Hematopoietic multipotent progenitor cell treated with erythropoietin and hydrocortisone succinate and interleukin-3 and kit ligand, for 6 days (in vitro differentiated cells): Measurements from ENCODE around the gene AATK.

ENCODE experiments used
- DNase-seq: peaks from one replicate; pipeline ENCODE4 v3.0.0-alpha.2; 2015

AATK gene

DNA sequence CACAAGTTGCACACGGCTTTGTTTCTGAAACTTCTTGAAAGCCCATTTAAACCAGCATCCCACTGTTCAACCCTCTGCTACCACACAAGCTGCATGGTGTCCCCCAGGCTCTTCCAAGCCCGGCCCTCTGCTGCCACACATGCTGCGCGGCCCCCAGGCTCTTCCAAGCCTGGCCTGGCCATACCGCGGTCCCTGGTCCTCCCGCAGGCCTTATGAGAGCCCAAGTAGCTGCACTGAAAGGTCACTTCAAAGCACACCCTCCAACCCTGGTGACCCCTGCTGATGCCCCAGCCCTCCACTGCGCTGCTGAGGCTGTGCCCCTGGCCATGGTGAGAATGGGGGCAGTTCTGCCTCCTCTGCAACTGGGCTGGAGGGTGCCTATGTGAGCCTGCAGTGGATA lies 26.6 kb downstream of the AATK start:
- DNase-seq, result no peak

GRCh38 chr17:81138500-81138899 lies 27.5 kb downstream of the AATK start:
- DNase-seq, result no peak

DNA sequence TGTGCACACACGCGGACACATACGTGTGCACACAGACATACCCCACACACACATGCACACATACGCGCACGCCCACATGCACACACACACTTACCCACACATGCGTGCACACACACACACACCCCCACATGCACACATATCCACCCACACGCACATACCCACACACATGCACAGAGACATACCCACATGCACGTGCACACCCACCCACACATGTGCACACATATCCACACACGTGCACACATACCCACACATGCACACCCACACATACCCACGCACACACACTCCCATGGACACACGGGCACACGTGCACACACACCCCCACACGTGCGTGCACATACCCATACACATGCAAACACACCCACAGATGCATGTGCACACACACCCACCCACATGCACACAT lies 27.9 kb downstream of the AATK start:
- no peak for DNase-seq

- no peak for DNase-seq
Measured at GRCh38 chr17:81137248-81137647, 28.8 kb downstream of the AATK start.

DNA sequence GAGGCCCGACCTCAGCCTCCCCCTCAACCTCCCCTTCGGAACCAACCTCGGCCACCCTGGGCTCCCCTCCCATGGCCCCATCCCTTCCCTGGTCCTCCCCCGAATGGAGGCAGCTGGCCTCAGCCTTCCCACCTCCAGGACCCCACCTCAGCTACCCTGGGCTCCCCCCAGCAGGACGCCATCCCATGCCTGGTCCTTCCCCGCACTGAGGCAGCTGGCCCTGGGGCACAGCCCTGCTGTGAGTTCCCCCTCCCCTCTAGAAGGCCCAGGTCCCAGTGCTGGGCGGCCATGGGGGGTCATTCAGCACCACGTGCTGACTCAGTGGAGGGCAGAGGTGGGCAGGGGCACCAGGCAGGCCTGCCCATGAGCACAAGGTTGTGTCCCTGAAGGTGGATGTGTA lies 29.7 kb downstream of the AATK start:
- DNase-seq, result no peak

GRCh38 chr17:81135505-81136278 lies 30.3 kb downstream of the AATK start:
- no peak for DNase-seq

DNA sequence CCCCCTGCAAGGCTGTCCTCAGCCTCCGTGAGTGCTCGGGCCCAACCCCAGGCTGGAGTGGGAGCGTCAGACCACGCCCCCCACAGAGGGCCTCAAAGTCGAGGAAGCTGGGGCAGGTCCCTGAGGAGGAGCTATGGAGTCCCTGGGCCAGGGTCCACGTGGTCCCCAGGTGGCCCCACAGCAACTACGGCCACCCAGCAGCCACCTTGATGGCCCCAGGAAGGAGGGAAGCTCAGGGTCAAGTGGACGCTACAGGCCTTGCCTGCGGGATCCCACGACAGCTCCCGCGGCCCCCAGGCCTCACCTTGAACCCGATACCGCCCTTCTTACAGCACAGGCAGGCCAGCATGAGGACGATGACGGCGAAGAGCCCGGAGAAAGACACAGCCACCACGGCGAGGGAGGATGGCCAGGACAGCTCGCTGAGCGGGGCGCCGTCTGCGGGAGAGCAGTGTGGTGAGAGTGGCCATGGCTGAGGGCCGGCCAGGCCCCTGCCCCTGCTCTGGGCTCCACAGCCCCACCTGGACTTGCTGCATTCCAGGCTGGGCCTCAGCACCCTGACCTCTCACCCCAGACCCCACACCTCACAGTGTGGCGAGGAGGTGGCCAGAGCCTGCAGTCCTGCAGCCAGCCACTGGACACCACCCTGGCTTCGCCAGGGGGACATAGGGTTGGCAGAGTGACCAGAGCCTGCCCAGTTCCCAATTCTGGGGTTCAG lies 31.8 kb downstream of the AATK start:
- DNase-seq, result no peak

DNA sequence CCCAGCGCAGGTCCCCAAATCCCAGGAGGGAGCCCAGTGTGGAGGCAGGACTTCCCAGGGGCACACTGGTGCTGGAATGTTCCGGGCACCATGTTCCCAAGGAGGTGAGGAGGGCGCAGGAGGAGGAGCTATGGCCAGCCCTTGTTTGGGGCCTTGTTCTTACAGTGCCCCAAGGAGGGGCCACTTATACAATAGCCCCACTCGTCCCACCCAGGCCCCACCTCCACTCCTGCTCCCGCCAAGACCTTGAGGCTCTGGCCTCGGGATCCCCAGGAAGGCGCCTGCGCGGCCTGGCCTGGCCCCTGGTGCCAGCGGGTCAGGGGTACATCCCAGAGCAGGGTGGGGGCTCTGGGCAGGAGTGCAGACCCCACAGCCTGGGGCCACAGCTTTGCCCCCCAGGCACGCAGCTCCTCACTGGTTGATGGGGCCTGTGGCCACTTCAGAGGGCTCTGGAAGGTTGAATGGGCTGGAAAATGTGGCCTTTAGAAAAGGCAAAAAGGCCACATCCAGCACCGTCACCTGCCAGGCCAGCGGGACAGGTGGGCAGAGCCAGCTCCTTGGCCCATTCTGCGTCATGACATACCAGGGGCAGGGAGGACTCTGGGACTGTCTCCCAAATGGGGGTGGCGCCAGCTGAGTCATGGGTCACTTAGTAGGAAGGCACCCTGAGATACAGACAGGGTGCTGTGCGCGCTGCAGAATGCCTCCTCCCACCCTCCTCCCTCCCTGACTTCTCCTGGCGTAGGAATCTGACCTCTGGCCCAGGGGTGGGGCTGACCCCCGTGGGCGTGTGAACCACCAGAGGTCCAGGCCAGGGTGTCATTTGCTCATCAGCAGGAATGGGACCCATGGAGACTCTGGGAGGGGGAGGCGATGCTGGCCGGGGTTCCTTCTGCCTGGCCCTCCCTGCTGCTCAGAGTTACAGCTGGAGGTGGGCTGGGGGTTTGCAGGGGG lies 33.0 kb downstream of the AATK start:
- DNase-seq, result no peak

GRCh38 chr17:81132197-81132540 lies 33.9 kb downstream of the AATK start:
- DNase-seq, result no peak

GRCh38 chr17:81131486-81132196 lies 34.4 kb downstream of the AATK start:
- DNase-seq, result no peak

DNA sequence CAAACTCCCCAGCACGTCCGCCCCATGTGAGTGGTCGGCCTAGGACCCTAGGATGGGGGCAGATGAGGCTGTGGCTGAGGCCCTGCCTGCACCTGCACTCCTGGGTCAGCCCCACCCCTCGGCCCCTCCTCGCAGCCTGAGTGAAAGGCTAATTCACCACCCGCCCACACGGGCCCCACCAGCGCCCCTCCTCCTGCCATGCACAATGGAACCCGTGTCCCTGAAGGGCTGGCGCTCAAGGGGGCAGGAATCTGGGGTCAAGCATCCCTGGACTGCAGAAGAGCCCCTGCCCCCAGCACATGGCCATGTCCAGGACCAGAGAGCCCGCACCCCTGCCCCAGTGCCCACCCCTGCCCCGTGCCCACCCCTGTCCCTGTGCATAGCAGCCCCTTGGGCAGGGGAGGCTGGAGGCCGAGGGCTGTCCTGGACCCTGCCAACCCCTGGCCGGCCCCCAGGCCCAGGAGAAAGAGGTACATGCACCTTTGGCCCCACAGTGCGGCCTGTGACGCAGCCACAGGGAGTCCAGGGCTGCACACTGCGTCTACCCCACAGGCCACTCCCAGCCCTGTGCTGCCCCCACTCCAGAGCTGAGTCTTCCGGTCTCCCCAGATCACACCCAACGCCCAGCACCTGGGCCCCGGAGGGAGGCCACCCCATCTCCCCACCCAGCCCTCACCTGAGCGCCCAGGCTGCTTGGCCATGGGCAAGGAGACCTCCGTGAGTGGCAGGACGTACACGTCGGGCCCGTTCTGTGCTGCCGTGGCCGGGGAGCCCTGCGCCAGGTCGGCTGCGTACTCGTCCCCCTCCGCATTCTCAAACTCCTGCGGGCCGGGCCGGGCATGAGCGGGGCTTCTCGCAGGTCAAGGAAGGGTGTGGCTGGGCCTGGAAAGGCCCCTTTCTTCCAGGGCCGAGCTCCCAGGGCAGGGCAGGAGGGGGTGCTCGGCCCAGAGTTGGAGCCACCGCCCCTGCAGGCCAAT lies 35.3 kb downstream of the AATK start:
- no peak for DNase-seq

- no peak for DNase-seq
Measured at GRCh38 chr17:81129711-81130367, 36.2 kb downstream of the AATK start.

GRCh38 chr17:81129289-81129688 lies 36.7 kb downstream of the AATK start:
- no peak for DNase-seq

- no peak for DNase-seq
Measured at GRCh38 chr17:81128774-81129173, 37.2 kb downstream of the AATK start.

DNA sequence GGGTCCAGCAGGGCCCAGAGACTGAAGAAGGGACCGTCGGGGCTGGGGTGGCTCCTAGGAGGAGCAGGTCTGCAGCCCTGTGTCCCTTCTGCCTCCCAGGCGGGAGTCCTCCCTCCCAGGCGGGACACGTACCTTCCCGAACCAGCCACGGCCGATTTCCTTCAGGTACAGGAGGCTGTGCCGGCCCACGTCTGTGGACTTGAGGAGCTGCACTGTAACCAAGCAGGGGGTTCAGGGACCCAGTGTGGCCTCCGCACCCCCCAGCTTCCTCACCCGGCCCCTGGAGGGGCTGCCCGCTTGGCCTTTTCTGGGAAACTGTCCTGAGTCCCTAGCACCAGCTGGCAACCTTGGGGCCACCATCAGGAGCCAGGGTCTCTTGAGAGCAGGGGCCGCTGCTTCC lies 37.7 kb downstream of the AATK start:
- no peak for DNase-seq

GRCh38 chr17:81127526-81128177 lies 38.4 kb downstream of the AATK start:
- no peak for DNase-seq

DNA sequence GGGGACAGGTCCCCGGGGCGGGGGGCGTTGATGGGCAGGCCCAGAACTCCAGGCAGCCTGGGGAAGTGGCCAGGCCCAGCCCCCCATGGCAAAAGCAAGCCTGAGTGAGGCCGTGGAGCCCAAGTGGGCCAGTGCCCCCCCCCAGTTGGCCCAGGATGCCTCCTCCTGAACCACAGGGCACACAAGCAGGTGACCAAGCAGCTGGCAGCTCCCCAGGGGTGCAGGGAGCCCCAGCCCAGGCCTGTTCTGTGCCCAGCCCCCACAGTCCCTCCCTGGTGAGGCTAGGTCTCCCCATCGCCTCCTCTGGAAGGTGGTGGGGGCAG lies 38.9 kb downstream of the AATK start:
- DNase-seq, result no peak

DNA sequence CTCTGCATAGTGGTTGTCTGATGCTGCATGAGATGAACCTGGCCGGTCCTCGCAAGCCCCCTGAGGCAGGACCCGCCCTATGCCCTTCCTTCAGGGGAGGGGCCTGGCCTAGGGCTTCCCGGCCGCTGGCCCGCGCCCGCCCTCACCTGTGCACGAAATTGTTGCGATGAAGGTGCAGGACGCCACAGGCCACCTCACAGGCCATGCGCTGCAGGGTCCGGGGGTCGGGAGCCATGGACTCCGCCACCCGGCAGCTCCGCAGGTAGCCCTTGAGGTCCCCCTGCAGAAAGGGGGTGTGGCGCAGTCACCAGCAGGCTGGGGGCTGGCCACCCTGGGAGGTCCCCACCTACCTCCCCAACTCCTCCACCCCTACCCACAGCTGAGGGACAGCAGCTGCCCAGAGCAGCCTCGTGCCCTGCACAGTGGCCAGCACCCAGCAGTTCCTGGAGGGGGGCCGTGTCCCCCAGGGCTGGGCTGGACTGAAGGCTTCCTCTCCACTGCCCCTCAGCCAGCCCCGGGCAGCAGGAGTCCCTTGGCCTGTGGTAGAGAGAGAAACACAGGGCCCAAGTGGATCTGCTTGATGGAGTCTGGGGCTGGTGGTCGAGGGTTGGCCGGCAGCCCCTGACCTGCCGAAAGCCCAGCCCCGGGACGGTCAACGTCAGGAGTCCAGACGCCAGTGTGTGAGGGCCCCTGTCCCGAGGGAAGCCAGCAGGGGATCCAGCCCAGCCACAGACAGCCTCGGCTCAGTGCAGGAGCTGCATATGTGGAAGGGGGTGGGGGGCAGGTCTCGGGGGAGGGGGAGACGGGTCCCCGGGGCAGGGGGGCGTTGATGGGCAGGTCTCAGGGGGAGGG lies 39.5 kb downstream of the AATK start:
- no peak for DNase-seq

DNA sequence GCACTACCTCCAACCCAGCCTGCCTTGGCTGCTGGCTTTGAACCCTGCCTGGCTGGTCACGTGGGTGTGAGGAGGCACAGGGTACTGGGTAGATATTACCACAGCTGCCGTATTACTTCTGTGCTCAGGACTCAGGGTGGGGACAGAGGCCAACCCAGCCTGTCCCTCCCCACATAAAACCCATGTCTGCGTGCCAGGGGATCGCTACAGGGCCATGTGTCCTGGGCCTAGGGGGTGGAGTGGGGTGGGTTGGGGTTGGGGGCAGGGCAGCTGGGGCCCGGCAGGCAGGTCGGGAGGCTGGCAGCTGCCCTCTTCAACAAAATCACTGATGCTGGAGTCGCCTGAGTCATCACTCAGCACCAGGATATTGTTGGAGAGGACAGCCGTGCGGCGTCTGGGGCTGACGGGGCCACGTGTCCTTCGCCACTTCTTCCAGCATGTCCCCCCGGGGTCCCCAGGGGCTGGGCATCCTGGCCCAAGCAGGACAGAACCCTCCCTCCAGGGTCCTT lies 40.4 kb downstream of the AATK start:
- DNase-seq, result no peak
